Progenitor cell of endocrine pancreas (in vitro differentiated cells): Measurements from ENCODE around the gene STAMBPL1. TPM values are rescaled to one million over a fixed set of nuclear protein-coding genes. Genes with fewer than 3 reads are reported as not detected.
A peak's percentile ranks its signal among the peaks of the same experiment; 100 is the strongest.

Experiments used
- DNase-seq: peaks from one replicate; pipeline ENCODE4 v3.0.0; 2021; ENCODE audit warnings: low spot score; ENCODE audit not compliant: unreplicated experiment
- H3K27ac Mint-ChIP-seq: 2 replicates; pipeline ENCODE4 v1.8.0; 2021; ENCODE audit warnings: mild to moderate bottlenecking, moderate library complexity, mixed read lengths
- H3K27me3 Mint-ChIP-seq: 2 replicates; pipeline ENCODE4 v1.8.0; 2021; ENCODE audit warnings: mixed read lengths
- H3K36me3 Mint-ChIP-seq: 2 replicates; pipeline ENCODE4 v1.8.0; 2022; ENCODE audit warnings: mixed read lengths; ENCODE audit not compliant: insufficient read depth
- H3K4me1 Mint-ChIP-seq: 2 replicates; pipeline ENCODE4 v1.8.0; 2021; ENCODE audit warnings: low read depth, mixed read lengths
- H3K4me3 Mint-ChIP-seq: 2 replicates; pipeline ENCODE4 v1.8.0; 2021; ENCODE audit warnings: low read depth, mild to moderate bottlenecking, moderate library complexity, mixed read lengths
- H3K9me3 Mint-ChIP-seq: 2 replicates; pipeline ENCODE4 v1.8.0; 2021; ENCODE audit warnings: low read depth, mixed read lengths
- total RNA-seq: library from RNA; stranded (reverse); gene quantifications from 2 replicates; pipeline ENCODE4 v1.2.1, GENCODE V29; 2021
- TF ChIP-seq, protein P1 (sequence below): fragments of 200-600 bp; sonication (generic); IDR thresholded peaks from one replicate; pipeline ENCODE4 v1.5.0; 2021; ENCODE audit warnings: antibody characterized with exemption, mild to moderate bottlenecking; ENCODE audit not compliant: unreplicated experiment

Gene STAMBPL1
- total RNA-seq, 1 donor from 2014 or later, result 1.3 TPM

DNA sequence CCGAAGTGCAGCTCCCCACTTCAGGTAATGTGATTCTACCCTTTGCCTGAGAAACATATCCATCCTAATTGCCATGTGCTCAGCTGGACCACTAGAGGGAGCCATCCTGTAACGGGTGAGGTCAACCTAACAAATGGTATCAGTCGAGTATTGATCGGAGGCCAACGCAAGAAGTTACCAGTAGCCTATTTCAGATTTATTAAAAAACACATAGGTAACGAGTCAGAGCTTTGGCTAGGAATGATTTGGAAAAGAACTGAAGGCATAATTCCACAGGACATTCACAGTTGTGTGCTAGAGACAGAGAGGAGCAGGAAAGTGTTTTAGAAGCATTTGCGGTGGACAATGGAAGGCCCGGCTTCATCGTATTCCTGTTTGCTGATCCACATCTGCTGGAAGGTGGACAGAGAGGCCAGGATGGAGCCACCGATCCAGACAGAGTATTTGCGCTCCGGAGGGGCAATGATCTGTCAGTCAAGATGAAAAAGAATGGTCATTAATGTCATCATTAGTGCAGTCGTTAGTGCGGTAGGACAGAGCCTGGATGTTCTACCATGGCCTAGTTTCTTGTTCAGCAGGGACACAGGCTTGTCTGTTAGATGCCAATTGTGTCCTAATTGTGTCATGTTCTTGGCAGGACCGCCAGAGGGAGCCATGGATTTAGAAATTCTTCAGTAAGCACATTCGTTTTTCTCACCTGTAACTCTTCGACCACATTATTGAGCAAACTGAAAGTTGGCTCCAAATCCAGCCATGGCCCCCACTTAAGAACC lies 55.0 kb downstream of the STAMBPL1 start:
- H3K4me1 Mint-ChIP-seq, result peaks cover 3% of the 10 kb centered on the region

DNA sequence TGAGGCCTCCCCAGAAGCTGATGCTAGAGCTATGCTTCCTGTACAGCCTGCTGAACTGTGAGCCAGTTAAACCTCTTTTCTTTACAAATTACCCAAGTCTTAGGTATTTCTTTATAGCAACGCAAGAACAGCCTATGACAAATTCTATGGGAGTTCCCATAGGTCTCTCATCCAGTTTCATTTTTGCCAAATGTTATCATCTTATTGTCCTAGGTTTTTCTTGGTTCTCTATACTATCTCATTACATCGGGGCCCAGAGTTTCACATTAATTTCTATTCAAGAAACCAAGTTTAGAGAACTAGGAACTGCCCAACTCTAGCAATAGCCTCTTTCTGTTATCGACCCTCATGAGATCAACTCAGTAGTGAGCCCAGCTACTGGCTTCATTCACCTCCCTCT lies 56.6 kb downstream of the STAMBPL1 start:
- no peak for DNase-seq
- no peak overlapping the region for H3K27ac Mint-ChIP-seq
- H3K36me3 Mint-ChIP-seq, result no peaks in the 10 kb centered on the region
- no peak overlapping the region for H3K4me3 Mint-ChIP-seq
- no peaks in the 10 kb centered on the region for H3K9me3 Mint-ChIP-seq
- TF ChIP-seq, protein P1, sequence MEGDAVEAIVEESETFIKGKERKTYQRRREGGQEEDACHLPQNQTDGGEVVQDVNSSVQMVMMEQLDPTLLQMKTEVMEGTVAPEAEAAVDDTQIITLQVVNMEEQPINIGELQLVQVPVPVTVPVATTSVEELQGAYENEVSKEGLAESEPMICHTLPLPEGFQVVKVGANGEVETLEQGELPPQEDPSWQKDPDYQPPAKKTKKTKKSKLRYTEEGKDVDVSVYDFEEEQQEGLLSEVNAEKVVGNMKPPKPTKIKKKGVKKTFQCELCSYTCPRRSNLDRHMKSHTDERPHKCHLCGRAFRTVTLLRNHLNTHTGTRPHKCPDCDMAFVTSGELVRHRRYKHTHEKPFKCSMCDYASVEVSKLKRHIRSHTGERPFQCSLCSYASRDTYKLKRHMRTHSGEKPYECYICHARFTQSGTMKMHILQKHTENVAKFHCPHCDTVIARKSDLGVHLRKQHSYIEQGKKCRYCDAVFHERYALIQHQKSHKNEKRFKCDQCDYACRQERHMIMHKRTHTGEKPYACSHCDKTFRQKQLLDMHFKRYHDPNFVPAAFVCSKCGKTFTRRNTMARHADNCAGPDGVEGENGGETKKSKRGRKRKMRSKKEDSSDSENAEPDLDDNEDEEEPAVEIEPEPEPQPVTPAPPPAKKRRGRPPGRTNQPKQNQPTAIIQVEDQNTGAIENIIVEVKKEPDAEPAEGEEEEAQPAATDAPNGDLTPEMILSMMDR, result no peak
- H3K27me3 Mint-ChIP-seq, result peaks cover 6% of the 10 kb centered on the region
- peaks cover 3% of the 10 kb centered on the region for H3K4me1 Mint-ChIP-seq

More for the DNA sequence above, 55.0 kb downstream of the STAMBPL1 start:
- peak; percentile 29 for DNase-seq
- peaks cover 12% of the 10 kb centered on the region for H3K27me3 Mint-ChIP-seq
- TF ChIP-seq, protein P1, result peak; percentile 69
- no peaks in the 10 kb centered on the region for H3K9me3 Mint-ChIP-seq
- peak overlapping the region; percentile 89 for H3K27ac Mint-ChIP-seq
- no peaks in the 10 kb centered on the region for H3K36me3 Mint-ChIP-seq
- H3K4me3 Mint-ChIP-seq, result no peak overlapping the region

DNA sequence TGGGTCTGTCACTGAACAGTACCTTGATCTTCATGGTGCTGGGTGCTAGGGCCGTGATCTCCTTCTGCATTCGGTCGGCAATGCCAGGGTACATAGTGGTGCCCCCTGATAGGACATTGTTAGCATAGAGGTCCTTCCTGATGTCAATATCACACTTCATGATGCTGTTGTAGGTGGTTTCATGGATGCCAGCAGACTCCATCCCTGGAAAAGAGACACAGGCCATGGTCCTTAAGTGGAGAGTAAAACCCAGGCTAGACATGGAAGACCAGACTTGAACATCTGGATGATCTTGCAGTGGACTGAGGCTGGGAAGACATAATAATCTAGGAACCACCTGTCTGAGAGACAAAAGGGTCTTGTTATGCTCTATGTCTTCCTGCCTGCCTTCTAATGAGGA lies 58.0 kb downstream of the STAMBPL1 start:
- TF ChIP-seq, protein P1, result no peak
- no peak for DNase-seq
- Mint-ChIP-seq H3K27ac (no peak overlapping the region), H3K9me3 (no peaks in the 10 kb centered on the region), H3K27me3 (peaks cover 9% of the 10 kb centered on the region), H3K4me3 (no peak overlapping the region), H3K4me1 (peaks cover 3% of the 10 kb centered on the region), H3K36me3 (no peaks in the 10 kb centered on the region)

DNA sequence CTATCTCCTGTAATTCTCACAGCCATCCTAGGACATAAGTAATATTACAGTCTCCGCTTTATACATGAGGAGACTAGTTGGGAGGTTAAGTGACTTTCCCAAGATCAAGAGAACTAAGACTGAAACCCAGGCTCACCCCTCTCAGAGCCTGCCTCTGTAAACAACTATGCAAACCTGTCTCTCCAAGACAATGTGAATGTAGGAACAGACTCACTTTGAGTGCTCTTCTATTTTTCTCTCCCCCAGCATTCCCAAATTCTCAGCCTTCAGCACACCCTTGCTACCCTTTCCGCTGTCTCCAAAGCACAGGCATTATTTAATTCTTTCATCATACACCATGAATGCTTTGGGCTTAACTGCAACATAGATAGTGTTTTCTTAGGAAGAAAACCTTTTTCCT lies 58.9 kb downstream of the STAMBPL1 start:
- DNase-seq, result no peak
- Mint-ChIP-seq H3K36me3 (no peaks in the 10 kb centered on the region), H3K27ac (no peak overlapping the region), H3K27me3 (peaks cover 14% of the 10 kb centered on the region), H3K9me3 (no peaks in the 10 kb centered on the region), H3K4me1 (peaks cover 3% of the 10 kb centered on the region), H3K4me3 (no peak overlapping the region)
- TF ChIP-seq, protein P1, result no peak

DNA sequence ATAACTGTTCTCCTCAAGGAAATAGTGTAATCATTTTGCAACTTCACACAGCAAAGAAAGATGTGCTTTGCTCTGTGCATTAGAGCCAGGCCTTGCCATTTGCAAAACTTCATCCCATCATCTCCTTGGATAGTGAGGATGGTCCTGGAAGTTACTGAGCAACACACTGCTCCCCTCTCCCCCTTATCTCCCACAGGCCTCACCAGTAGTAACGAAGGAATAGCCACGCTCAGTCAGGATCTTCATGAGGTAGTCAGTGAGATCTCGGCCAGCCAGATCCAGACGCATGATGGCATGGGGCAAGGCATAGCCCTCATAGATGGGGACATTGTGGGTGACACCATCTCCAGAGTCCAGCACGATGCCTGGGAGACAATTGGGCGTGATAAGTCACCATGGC lies 61.0 kb downstream of the STAMBPL1 start:
- DNase-seq, result no peak
- Mint-ChIP-seq H3K4me1 (no peaks in the 10 kb centered on the region), H3K4me3 (no peak overlapping the region), H3K36me3 (no peaks in the 10 kb centered on the region), H3K9me3 (no peaks in the 10 kb centered on the region), H3K27ac (no peak overlapping the region), H3K27me3 (peaks cover 14% of the 10 kb centered on the region)
- TF ChIP-seq, protein P1, result no peak
